ENCODE results near the gene FBXO42. TPM values are rescaled to one million over a fixed set of nuclear protein-coding genes. Genes with fewer than 3 reads are reported as not detected.

FBXO42 gene
- total and polyA plus RNA-seq, 9 of the 15 experiments (the other 6 are each of a cell fraction or from before 2014, with no cell fraction given), result 7.2 to 24.8 (median 17.4) TPM

DNA sequence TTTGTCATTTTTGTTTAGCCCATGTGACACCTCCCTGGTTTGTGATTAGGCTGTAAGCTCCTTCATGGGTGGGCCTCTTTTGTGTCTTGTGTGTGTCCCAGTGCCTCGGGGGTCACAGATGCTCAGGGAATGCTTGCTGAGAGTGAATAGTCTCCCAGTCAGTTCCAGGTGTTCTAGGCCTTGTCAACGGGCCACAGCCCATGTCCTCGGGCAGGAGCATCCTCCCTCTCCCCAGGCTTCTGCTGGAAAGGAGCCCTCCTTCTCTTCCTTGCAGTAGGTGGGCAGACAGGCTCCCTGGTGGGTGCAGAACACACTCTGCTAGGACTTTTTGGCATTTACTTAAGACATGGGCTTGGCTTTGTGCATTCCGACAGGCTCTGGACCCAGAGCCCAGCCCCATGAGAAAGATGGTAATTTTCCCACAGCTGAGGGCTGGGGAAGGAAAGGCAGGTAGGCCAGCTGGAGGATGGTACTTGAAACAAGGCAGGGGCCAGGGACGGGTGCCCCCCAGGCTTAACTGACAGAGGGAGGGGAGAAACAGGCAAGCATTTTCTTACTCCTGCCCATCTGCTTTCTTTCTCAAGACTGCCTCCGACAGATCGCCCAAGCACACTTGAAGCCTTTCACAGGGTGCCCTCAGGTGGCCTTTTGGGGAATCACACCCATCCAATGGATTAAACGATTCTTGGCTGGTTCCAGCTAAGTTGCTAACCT is 108.2 kb downstream of the FBXO42 start (continued):
- TF ChIP-seq, protein P1, sequence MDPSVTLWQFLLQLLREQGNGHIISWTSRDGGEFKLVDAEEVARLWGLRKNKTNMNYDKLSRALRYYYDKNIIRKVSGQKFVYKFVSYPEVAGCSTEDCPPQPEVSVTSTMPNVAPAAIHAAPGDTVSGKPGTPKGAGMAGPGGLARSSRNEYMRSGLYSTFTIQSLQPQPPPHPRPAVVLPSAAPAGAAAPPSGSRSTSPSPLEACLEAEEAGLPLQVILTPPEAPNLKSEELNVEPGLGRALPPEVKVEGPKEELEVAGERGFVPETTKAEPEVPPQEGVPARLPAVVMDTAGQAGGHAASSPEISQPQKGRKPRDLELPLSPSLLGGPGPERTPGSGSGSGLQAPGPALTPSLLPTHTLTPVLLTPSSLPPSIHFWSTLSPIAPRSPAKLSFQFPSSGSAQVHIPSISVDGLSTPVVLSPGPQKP (CRISPR knock-in tag; IDR thresholded peaks at IDR 0.05), result no peak
- no peak for TF ChIP-seq SMAD3 (CRISPR knock-in tag; conservative IDR thresholded peaks at IDR 0.05)
- 0 out of 2 replicates have a peak, but pooled peaks have one; percentile 38 for TF ChIP-seq NFATC3 (IDR thresholded peaks at IDR 0.05)
- TF ChIP-seq NR2C1 (IDR thresholded peaks at IDR 0.05), result no peak
- no peak for TF ChIP-seq NR2C1 (tag; IDR thresholded peaks at IDR 0.05)
- peak; percentile 46 for TF ChIP-seq L3MBTL2 (IDR thresholded peaks at IDR 0.05)
- TF ChIP-seq SAP30 (IDR thresholded peaks at IDR 0.05; ENCODE audit: borderline replicate concordance, insufficient read depth, low read depth, low read length, poor library complexity, severe bottlenecking), result no peak
- TF ChIP-seq ZNF282 (CRISPR knock-in tag; IDR thresholded peaks at IDR 0.05), result no peak
- no peak for TF ChIP-seq ZNF766 (CRISPR knock-in tag; conservative IDR thresholded peaks at IDR 0.05)
- TF ChIP-seq ELF2 (CRISPR knock-in tag; IDR thresholded peaks at IDR 0.05), result no peak
- TF ChIP-seq, protein P2, sequence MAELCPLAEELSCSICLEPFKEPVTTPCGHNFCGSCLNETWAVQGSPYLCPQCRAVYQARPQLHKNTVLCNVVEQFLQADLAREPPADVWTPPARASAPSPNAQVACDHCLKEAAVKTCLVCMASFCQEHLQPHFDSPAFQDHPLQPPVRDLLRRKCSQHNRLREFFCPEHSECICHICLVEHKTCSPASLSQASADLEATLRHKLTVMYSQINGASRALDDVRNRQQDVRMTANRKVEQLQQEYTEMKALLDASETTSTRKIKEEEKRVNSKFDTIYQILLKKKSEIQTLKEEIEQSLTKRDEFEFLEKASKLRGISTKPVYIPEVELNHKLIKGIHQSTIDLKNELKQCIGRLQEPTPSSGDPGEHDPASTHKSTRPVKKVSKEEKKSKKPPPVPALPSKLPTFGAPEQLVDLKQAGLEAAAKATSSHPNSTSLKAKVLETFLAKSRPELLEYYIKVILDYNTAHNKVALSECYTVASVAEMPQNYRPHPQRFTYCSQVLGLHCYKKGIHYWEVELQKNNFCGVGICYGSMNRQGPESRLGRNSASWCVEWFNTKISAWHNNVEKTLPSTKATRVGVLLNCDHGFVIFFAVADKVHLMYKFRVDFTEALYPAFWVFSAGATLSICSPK (IDR thresholded peaks at IDR 0.05; ENCODE audit: borderline replicate concordance), result peak; percentile 93
- no peak for TF ChIP-seq MECOM (CRISPR knock-in tag; IDR thresholded peaks at IDR 0.05)
- TF ChIP-seq NCOA1 (IDR thresholded peaks at IDR 0.05; ENCODE audit: low read depth), result no peak
- TF ChIP-seq KLF6 (CRISPR knock-in tag; IDR thresholded peaks at IDR 0.05; ENCODE audit: borderline replicate concordance), result no peak
- TF ChIP-seq, protein P3, sequence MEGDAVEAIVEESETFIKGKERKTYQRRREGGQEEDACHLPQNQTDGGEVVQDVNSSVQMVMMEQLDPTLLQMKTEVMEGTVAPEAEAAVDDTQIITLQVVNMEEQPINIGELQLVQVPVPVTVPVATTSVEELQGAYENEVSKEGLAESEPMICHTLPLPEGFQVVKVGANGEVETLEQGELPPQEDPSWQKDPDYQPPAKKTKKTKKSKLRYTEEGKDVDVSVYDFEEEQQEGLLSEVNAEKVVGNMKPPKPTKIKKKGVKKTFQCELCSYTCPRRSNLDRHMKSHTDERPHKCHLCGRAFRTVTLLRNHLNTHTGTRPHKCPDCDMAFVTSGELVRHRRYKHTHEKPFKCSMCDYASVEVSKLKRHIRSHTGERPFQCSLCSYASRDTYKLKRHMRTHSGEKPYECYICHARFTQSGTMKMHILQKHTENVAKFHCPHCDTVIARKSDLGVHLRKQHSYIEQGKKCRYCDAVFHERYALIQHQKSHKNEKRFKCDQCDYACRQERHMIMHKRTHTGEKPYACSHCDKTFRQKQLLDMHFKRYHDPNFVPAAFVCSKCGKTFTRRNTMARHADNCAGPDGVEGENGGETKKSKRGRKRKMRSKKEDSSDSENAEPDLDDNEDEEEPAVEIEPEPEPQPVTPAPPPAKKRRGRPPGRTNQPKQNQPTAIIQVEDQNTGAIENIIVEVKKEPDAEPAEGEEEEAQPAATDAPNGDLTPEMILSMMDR (IDR thresholded peaks at IDR 0.05 in 2 of 3, conservative IDR thresholded peaks at IDR 0.05 in 1 of 3; ENCODE audit: insufficient read depth in 2 of 3, low read depth in 1 of 3, low read length in 3 of 3), result peak; percentile 92 to 98 (median 97)
- peak; percentile 3; the same call in 1 of the 2 replicates for TF ChIP-seq BHLHE40 (IDR thresholded peaks at IDR 0.05; ENCODE audit: low read length)
- TF ChIP-seq ZNF24 (IDR thresholded peaks at IDR 0.05), result no peak
- TF ChIP-seq BDP1 (IDR thresholded peaks at IDR 0.05; ENCODE audit: insufficient read depth, insufficient read length), result no peak
- TF ChIP-seq, protein P4, sequence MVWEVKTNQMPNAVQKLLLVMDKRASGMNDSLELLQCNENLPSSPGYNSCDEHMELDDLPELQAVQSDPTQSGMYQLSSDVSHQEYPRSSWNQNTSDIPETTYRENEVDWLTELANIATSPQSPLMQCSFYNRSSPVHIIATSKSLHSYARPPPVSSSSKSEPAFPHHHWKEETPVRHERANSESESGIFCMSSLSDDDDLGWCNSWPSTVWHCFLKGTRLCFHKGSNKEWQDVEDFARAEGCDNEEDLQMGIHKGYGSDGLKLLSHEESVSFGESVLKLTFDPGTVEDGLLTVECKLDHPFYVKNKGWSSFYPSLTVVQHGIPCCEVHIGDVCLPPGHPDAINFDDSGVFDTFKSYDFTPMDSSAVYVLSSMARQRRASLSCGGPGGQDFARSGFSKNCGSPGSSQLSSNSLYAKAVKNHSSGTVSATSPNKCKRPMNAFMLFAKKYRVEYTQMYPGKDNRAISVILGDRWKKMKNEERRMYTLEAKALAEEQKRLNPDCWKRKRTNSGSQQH (CRISPR knock-in tag; IDR thresholded peaks at IDR 0.05), result no peak
- no peak for TF ChIP-seq KLF10 (CRISPR knock-in tag; IDR thresholded peaks at IDR 0.05)
- no peak for TF ChIP-seq GTF2F1 (IDR thresholded peaks at IDR 0.05; ENCODE audit: low read depth, low read length)
- peak; percentile 37; the same call in 1 of the 2 replicates for TF ChIP-seq JUND (IDR thresholded peaks at IDR 0.05; ENCODE audit: borderline replicate concordance, low read depth, low read length)
- TF ChIP-seq JUND (tag; IDR thresholded peaks at IDR 0.05; ENCODE audit: borderline replicate concordance, low read depth, low read length), result no peak; the same call in 2 of the 3 replicates
- no peak; the same call in 1 of the 2 replicates for TF ChIP-seq ERF (CRISPR knock-in tag; IDR thresholded peaks at IDR 0.05)

All from K562 (cell line).